GM13977 (cell line): ENCODE measurements around the gene LPAR6.
A peak's percentile ranks its signal among the peaks of the same experiment; 100 is the strongest.

Source experiments
- DNase-seq: peaks from one replicate; pipeline ENCODE4 v3.0.0; 2012; ENCODE audit warnings: low spot score
- in situ Hi-C: fragments of 300-500 bp; cut with MboI; formaldehyde crosslinking; loops from one replicate; pipeline ENCODE4 v1.12.0; 2022; ENCODE audit warnings: low sequenced_read_pairs, low pct_unique_long_range_greater_than_20kb, mixed read lengths, inconsistent platforms; ENCODE audit not compliant: unreplicated experiment
- TF ChIP-seq, protein P1 (sequence below): IDR thresholded peaks from 2 replicates; pipeline ENCODE4 v1.5.1; 2012; ENCODE audit warnings: mild to moderate bottlenecking, control low read depth; ENCODE audit not compliant: insufficient read depth; ENCODE audit errors: extremely low read depth, missing control alignments

Gene LPAR6

GRCh38 chr13:48404952-48405351 is 8.0 kb downstream of the LPAR6 start:
- in situ Hi-C loops: loop anchor here (5.0 kb wide), 1 partner anchor 172 kb away; no protein-coding TSS in a partner anchor
- DNase-seq: no peak
- TF ChIP-seq, protein P1, sequence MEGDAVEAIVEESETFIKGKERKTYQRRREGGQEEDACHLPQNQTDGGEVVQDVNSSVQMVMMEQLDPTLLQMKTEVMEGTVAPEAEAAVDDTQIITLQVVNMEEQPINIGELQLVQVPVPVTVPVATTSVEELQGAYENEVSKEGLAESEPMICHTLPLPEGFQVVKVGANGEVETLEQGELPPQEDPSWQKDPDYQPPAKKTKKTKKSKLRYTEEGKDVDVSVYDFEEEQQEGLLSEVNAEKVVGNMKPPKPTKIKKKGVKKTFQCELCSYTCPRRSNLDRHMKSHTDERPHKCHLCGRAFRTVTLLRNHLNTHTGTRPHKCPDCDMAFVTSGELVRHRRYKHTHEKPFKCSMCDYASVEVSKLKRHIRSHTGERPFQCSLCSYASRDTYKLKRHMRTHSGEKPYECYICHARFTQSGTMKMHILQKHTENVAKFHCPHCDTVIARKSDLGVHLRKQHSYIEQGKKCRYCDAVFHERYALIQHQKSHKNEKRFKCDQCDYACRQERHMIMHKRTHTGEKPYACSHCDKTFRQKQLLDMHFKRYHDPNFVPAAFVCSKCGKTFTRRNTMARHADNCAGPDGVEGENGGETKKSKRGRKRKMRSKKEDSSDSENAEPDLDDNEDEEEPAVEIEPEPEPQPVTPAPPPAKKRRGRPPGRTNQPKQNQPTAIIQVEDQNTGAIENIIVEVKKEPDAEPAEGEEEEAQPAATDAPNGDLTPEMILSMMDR: no peak

GRCh38 chr13:48403913-48404312 is 9.0 kb downstream of the LPAR6 start:
- in situ Hi-C loops: loop anchor here (5.0 kb wide), 1 partner anchor 173 kb away; no protein-coding TSS in a partner anchor
- TF ChIP-seq, protein P1: no peak
- DNase-seq: no peak

DNA sequence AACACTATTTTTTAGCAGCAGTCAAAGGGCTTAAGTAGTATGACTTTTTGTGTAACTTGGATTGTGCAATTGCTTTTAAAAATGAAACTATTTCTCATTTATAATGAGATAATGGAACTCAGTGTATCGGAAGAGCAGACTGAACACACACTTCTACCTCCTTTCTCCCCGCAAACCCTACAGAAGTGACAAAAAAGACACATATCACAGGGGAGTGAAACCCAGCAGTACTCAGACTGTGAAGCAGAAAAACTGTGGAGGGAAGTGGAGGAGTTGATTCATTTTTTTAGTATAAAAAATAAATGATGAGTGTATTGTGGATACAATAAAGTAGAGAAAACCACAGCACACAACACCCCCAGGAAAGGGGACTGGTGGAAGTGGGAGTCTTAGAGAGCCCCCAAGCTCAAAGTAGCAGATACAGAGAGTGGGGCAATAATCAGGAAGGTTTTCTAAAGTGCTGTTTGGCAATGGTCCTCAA is 9.7 kb downstream of the LPAR6 start:
- peak; percentile 23 for DNase-seq
- in situ Hi-C loops: loop anchor here (5.0 kb wide), 1 partner anchor 174 kb away; no protein-coding TSS in a partner anchor
- TF ChIP-seq, protein P1: no peak

- TF ChIP-seq, protein P1: no peak
- DNase-seq: no peak
- in situ Hi-C loops: loop anchor here (5.0 kb wide), 1 partner anchor 175 kb away; no protein-coding TSS in a partner anchor
These were observed 10.5 kb downstream of the LPAR6 start for GRCh38 chr13:48402325-48402932.

GRCh38 chr13:48401480-48401879 is 11.4 kb downstream of the LPAR6 start:
- DNase-seq: no peak
- TF ChIP-seq, protein P1: no peak
- in situ Hi-C loops: loop anchor here (5.0 kb wide), 1 partner anchor 176 kb away; no protein-coding TSS in a partner anchor

DNA sequence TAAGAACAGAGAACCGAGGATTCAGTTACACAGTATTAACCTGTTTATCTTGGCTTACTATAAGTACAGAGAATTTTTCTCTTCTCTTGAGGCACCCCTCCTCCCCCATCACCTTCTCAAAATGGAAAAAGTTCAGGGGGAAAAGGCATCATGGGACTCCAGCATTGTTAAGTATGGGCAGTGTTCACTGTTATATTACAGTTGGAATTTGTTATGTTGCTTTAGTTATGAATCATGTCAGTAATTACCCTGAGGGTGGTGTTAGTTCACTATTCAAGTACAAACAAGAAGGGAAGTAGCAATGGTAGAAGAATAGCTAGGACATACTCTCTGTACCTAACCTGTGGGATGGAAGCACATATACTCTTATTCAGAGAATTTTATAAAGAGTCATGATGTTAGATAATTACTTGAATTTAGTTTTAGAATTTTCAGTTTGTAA is 12.0 kb downstream of the LPAR6 start:
- TF ChIP-seq, protein P1: no peak
- in situ Hi-C loops: loop anchor here (5.0 kb wide), 1 partner anchor 176 kb away; no protein-coding TSS in a partner anchor
- DNase-seq: no peak
